ENCODE measurements around the gene SLC17A2. TPM values are rescaled to one million over a fixed set of nuclear protein-coding genes. Genes with fewer than 3 reads are reported as not detected.

The SLC17A2 gene
- total RNA-seq, 4 donors from 2014 or later: not detected

GRCh38 chr6:25963426-25964123 lies 33.1 kb upstream of the SLC17A2 start:
- H3K4me1 ChIP-seq: peaks cover 0 to 68% (median 21%) of the 10 kb centered on the region in 3 donors
- peak overlapping the region; percentile 61 to 99 for H3K4me3 ChIP-seq
- peak overlapping the region; percentile 83 to 97 (median 88) for H3K27ac ChIP-seq
- peaks cover 0 to 33% of the 10 kb centered on the region in 2 donors for H3K36me3 ChIP-seq
- WGBS, 2 donors (ENCODE audit: low coverage in 1 of 2): 9 to 15% methylated on average over 5 to 6 of the region's 6 CpGs
- TF ChIP-seq POLR2AphosphoS5 (IDR thresholded peaks at IDR 0.05) (no peak), EP300 (IDR thresholded peaks at IDR 0.05) (no peak), POLR2A (IDR thresholded peaks at IDR 0.05) (no peak)
- TF ChIP-seq, protein P1, sequence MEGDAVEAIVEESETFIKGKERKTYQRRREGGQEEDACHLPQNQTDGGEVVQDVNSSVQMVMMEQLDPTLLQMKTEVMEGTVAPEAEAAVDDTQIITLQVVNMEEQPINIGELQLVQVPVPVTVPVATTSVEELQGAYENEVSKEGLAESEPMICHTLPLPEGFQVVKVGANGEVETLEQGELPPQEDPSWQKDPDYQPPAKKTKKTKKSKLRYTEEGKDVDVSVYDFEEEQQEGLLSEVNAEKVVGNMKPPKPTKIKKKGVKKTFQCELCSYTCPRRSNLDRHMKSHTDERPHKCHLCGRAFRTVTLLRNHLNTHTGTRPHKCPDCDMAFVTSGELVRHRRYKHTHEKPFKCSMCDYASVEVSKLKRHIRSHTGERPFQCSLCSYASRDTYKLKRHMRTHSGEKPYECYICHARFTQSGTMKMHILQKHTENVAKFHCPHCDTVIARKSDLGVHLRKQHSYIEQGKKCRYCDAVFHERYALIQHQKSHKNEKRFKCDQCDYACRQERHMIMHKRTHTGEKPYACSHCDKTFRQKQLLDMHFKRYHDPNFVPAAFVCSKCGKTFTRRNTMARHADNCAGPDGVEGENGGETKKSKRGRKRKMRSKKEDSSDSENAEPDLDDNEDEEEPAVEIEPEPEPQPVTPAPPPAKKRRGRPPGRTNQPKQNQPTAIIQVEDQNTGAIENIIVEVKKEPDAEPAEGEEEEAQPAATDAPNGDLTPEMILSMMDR (IDR thresholded peaks at IDR 0.05): no peak
- no peaks in the 10 kb centered on the region for H3K9me3 ChIP-seq
- ATAC-seq: no peak
- H3K27me3 ChIP-seq: no peaks in the 10 kb centered on the region

GRCh38 chr6:25962149-25963127 lies 31.9 kb upstream of the SLC17A2 start, which contains the start of gene TRIM38:
Gene TRIM38, plus strand, starts transcription at chr6:25962802. Its CDS starts 3,721 bp downstream, at chr6:25966523.
- Histone ChIP-seq H3K27ac (peak within 1 kb of the TSS; percentile 83 to 97 (median 88)), H3K4me3 (peak within 1 kb of the TSS; percentile 61 to 99), H3K4me1 (peaks cover 0 to 57% (median 21%) of the 10 kb centered on the region in 3 donors), H3K9me3 (no peaks in the 10 kb centered on the region), H3K36me3 (peaks cover 0 to 25% of the 10 kb centered on the region in 2 donors), H3K27me3 (no peaks in the 10 kb centered on the region)
- 2 to 17% methylated on average over 8 to 11 of the region's 11 CpGs for WGBS, 2 donors (ENCODE audit: low coverage in 1 of 2)
- peak; percentile 94 for ATAC-seq
- TF ChIP-seq, protein P1 (IDR thresholded peaks at IDR 0.05): no peak
- TF ChIP-seq POLR2A (IDR thresholded peaks at IDR 0.05) (peak; percentile 73 to 88), POLR2AphosphoS5 (IDR thresholded peaks at IDR 0.05) (peak; percentile 94), EP300 (IDR thresholded peaks at IDR 0.05) (no peak)

DNA sequence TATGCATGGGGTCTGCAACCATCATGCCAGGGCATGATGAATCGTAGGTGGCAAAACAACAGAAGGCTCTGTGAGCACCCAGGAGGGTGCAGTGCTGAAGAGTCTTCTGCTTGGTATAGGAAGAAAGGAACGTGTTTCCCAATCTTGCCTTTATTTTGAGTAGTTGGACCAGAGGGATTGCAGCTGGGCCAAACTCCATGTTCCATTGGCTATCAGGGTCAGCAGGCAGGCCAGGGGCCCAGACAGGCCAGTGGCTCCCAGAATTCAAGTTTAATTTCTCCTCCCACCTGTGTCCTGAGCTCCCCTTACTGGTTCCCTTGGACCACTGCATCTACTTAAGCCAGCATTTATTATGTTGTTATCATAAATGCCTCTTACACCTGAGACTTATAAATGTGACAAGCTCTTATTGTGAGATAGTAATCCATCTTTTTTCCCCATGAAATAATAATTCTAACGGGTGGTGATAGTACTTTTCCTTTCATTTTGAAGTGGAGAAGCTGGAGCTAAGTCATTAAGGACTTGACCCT lies 31.2 kb upstream of the SLC17A2 start:
- Histone ChIP-seq H3K36me3 (peaks cover 0 to 20% of the 10 kb centered on the region in 2 donors), H3K4me1 (peaks cover 0 to 49% (median 20%) of the 10 kb centered on the region in 3 donors), H3K27me3 (no peaks in the 10 kb centered on the region), H3K9me3 (no peaks in the 10 kb centered on the region), H3K27ac (peak overlapping the region; percentile 83 to 97 (median 88)), H3K4me3 (peak overlapping the region; percentile 61 to 99)
- no peak for TF ChIP-seq POLR2AphosphoS5 (IDR thresholded peaks at IDR 0.05)
- TF ChIP-seq, protein P1 (IDR thresholded peaks at IDR 0.05): no peak
- no peak for TF ChIP-seq POLR2A (IDR thresholded peaks at IDR 0.05)
- TF ChIP-seq EP300 (IDR thresholded peaks at IDR 0.05): no peak
- no peak for ATAC-seq
- WGBS, 2 donors (ENCODE audit: low coverage in 1 of 2): 13 to 14% methylated on average over 1 of the region's 3 CpGs

- no peak for ATAC-seq
- 94% methylated on average over 2 to 3 of the region's 3 CpGs for WGBS, 2 donors (ENCODE audit: low coverage in 1 of 2)
- H3K4me1 ChIP-seq: peaks cover 0 to 39% (median 13%) of the 10 kb centered on the region in 3 donors
- H3K27me3 ChIP-seq: no peaks in the 10 kb centered on the region
- no peak overlapping the region for H3K27ac ChIP-seq
- no peaks in the 10 kb centered on the region for H3K9me3 ChIP-seq
- H3K4me3 ChIP-seq: no peak overlapping the region
- H3K36me3 ChIP-seq: peaks cover 0 to 11% of the 10 kb centered on the region in 2 donors
- TF ChIP-seq EP300 (IDR thresholded peaks at IDR 0.05) (no peak), POLR2A (IDR thresholded peaks at IDR 0.05) (no peak), POLR2AphosphoS5 (IDR thresholded peaks at IDR 0.05) (no peak)
- TF ChIP-seq, protein P1 (IDR thresholded peaks at IDR 0.05): no peak
These were observed 30.2 kb upstream of the SLC17A2 start for GRCh38 chr6:25960734-25961133.

Data from gastroesophageal sphincter (tissue), 4 donors.